ENCODE data around the gene TNN.

DNA sequence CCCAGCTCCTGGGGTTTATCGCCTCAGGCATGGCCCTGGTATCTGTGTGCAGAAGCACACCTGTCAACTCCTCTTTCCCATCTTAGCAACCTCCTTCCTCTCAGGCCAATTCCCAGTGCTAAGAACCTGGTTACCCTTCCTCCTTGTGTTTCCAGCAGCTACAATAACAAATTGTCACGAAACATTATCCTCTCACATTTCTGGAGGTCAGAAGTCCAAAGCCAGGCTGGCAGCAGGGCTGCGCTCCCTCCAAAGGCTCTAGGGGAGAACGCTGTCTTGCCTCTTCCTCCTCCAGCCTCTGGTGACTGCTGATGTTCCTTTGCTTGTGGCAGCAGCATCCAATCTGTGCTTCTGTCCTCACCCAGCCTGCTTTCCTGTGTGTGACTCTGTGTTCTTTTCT is 33.7 kb upstream of the TNN start:
- no peak for TF ChIP-seq EZH2phosphoT487 (IDR thresholded peaks at IDR 0.05; ENCODE audit: borderline replicate concordance)
- TF ChIP-seq, protein P1, sequence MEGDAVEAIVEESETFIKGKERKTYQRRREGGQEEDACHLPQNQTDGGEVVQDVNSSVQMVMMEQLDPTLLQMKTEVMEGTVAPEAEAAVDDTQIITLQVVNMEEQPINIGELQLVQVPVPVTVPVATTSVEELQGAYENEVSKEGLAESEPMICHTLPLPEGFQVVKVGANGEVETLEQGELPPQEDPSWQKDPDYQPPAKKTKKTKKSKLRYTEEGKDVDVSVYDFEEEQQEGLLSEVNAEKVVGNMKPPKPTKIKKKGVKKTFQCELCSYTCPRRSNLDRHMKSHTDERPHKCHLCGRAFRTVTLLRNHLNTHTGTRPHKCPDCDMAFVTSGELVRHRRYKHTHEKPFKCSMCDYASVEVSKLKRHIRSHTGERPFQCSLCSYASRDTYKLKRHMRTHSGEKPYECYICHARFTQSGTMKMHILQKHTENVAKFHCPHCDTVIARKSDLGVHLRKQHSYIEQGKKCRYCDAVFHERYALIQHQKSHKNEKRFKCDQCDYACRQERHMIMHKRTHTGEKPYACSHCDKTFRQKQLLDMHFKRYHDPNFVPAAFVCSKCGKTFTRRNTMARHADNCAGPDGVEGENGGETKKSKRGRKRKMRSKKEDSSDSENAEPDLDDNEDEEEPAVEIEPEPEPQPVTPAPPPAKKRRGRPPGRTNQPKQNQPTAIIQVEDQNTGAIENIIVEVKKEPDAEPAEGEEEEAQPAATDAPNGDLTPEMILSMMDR (conservative IDR thresholded peaks at IDR 0.05; ENCODE audit: low read length), result no peak
